Pancreas (tissue), 10 donors: ENCODE results near the gene TMEM108. TPM values are rescaled to one million over a fixed set of nuclear protein-coding genes. Genes with fewer than 3 reads are reported as not detected.
A peak's percentile ranks its signal among the peaks of the same experiment; 100 is the strongest.

Experiments used
- ATAC-seq, 4 donors: fragments of 200-7000 bp; cut with Tn5 transposase; one replicate each; pipeline versions ENCODE4 v1.8.0 to v1.9.1; 2020; ENCODE audit warnings: mild to moderate bottlenecking in 4 of 4, moderate library complexity in 4 of 4
- DNase-seq, 6 donors: peaks; one replicate each; pipeline ENCODE4 v3.0.0-alpha.2; 2020
- FAIRE-seq: peaks from 2 replicates; lab custom pipeline; 2012; peaks lifted over from hg19 to GRCh38; lab: Jason Lieb, UNC
- H3K27ac ChIP-seq, 4 donors: fragments of 200-600 bp; sonication (generic); 1 replicate in 3 of 4; 2 replicates in 1 of 4; pipeline versions ENCODE4 v1.5.0 to v1.8.0; 2020
- H3K27me3 ChIP-seq, 4 donors: fragments of 200-600 bp; one replicate each; pipeline ENCODE4 v1.8.0; 2021
- H3K36me3 ChIP-seq, 3 donors: fragments of 200-600 bp; sonication (generic) in 1 of 3; one replicate each; pipeline versions ENCODE4 v1.5.0 to v1.8.0; 2020 to 2021
- H3K4me1 ChIP-seq, 3 donors: fragments of 200-600 bp; one replicate each; pipeline ENCODE4 v1.8.0; 2021
- H3K4me3 ChIP-seq, 4 donors: fragments of 200-600 bp; sonication (generic) in 2 of 4; one replicate each; pipeline versions ENCODE4 v1.5.0 to v1.8.0; 2020 to 2021
- H3K9me3 ChIP-seq, 4 donors: fragments of 200-600 bp; one replicate each; pipeline ENCODE4 v1.8.0; 2021
- WGBS, 2 donors: extraction: QIAGEN DNeasy Blood & Tissue Kit; methylation state at CpG; one replicate each; pipeline ENCODE4 v1.1.7; 2013; 5-methylcytosine and 5-hydroxymethylcytosine counted together
- intact Hi-C, 3 donors: fragments of 100-400 bp; cut with DNase I; formaldehyde crosslinking; loops; one replicate each; pipeline versions ENCODE4 v1.11.1 to v1.14.2; 2022
- polyA plus RNA-seq, 2 donors: library from polyadenylated mRNA; stranded (reverse); fragments of 200-250 nt; gene quantifications; one replicate each; pipeline ENCODE4 v1.2.3, GENCODE V29; 2013
- total RNA-seq, 6 donors: library from RNA; stranded (reverse); fragmentation: NEBNext Ultra II Directional in 4 of 6; extraction: Animal tissue kit (Norgen Biotek cat#: 25700) in 4 of 6; gene quantifications; one replicate each; pipeline versions ENCODE4 v1.2.1 to v1.2.4, GENCODE V29; 2021 to 2023
- TF ChIP-seq, protein P1 (sequence below), 4 donors: fragments of 200-600 bp; sonication (generic) in 3 of 4; IDR thresholded peaks; one replicate each; pipeline versions ENCODE4 v1.5.0 to v1.8.0; 2021; ENCODE audit warnings: antibody characterized with exemption in 4 of 4
- donor health status: healthy with polysubstance abuse.
- donor health status: DM: no; HTN: no; CAD: no; lungs with moderate emphysema.
- donor health status: DM: no; HTN: no; CAD: no.
- donor health status: control.
- donor health status: control.
- donor health status: Bipolar disorder and iron deficiency.
- donor health status: DM: yes; HTN: yes; CAD: no.
- donor health status: DM: no; HTN: no; CAD: no.
- donor health status: DM: no; HTN: no; CAD: no.
- donor health status: DM: yes; HTN: yes; CAD: no.

Gene TMEM108
- total and polyA plus RNA-seq, 8 donors = 0.23 to 2.1 (median 0.52) TPM

DNA sequence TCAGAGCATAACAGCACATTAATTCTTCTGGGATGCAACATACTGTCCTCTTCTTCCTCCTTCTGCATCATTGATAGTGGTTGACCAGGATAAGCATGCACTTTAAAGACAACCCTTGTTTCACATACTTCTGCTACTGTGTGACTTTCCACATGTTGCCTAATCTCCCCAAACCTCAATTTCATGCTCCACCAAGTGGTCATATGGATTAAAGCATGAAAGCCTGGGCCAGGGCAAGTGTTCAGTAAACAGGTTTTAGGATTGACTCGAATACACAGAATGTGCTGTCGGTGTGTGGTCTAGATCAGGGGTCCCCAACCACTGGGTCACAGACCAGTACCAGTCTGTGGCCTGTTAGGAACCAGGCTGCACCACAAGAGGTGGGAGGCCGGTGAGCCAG is 339.2 kb downstream of the TMEM108 start:
- intact Hi-C loops = no loop called here
- H3K4me3 ChIP-seq = no peak overlapping the region
- peaks cover 6 to 14% (median 10%) of the 10 kb centered on the region in 3 donors for H3K4me1 ChIP-seq
- DNase-seq = no peak
- H3K9me3 ChIP-seq = no peaks in the 10 kb centered on the region
- ATAC-seq = peak in 2 of 4 donors; percentile 22 to 53
- no peaks in the 10 kb centered on the region for H3K27me3 ChIP-seq
- FAIRE-seq = no peak
- TF ChIP-seq, protein P1, sequence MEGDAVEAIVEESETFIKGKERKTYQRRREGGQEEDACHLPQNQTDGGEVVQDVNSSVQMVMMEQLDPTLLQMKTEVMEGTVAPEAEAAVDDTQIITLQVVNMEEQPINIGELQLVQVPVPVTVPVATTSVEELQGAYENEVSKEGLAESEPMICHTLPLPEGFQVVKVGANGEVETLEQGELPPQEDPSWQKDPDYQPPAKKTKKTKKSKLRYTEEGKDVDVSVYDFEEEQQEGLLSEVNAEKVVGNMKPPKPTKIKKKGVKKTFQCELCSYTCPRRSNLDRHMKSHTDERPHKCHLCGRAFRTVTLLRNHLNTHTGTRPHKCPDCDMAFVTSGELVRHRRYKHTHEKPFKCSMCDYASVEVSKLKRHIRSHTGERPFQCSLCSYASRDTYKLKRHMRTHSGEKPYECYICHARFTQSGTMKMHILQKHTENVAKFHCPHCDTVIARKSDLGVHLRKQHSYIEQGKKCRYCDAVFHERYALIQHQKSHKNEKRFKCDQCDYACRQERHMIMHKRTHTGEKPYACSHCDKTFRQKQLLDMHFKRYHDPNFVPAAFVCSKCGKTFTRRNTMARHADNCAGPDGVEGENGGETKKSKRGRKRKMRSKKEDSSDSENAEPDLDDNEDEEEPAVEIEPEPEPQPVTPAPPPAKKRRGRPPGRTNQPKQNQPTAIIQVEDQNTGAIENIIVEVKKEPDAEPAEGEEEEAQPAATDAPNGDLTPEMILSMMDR (IDR thresholded peaks at IDR 0.05) = no peak
- H3K36me3 ChIP-seq = no peaks in the 10 kb centered on the region
- 66 to 67% methylated on average over 3 of the region's 3 CpGs for WGBS, 2 donors
- H3K27ac ChIP-seq = no peak overlapping the region

DNA sequence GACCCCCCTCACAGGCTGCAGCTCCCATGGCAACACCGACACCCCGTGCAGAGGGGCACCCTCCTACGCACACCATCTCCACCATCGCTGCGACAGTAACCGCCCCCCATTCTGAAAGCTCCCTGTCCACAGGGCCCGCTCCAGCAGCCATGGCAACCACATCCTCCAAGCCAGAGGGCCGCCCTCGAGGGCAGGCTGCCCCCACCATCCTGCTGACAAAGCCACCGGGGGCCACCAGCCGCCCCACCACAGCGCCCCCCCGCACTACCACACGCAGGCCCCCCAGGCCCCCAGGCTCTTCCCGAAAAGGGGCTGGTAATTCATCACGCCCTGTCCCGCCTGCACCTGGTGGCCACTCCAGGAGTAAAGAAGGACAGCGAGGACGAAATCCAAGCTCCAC is 341.7 kb downstream of the TMEM108 start:
- Histone ChIP-seq H3K27ac (no peak overlapping the region), H3K4me1 (peaks cover 6 to 14% (median 10%) of the 10 kb centered on the region in 3 donors), H3K27me3 (no peaks in the 10 kb centered on the region), H3K4me3 (no peak overlapping the region), H3K36me3 (no peaks in the 10 kb centered on the region), H3K9me3 (no peaks in the 10 kb centered on the region)
- TF ChIP-seq, protein P1 (IDR thresholded peaks at IDR 0.05) = no peak
- FAIRE-seq = no peak
- WGBS, 2 donors = 94 to 98% methylated on average over 19 of the region's 19 CpGs
- DNase-seq = no peak
- no peak for ATAC-seq
- intact Hi-C loops = loop anchor here in 2 of 3 donors (10.0 kb wide), 2 partner anchors 335 to 655 kb away; partner anchors contain the start of gene NPHP3 (in 1 of the 2)

DNA sequence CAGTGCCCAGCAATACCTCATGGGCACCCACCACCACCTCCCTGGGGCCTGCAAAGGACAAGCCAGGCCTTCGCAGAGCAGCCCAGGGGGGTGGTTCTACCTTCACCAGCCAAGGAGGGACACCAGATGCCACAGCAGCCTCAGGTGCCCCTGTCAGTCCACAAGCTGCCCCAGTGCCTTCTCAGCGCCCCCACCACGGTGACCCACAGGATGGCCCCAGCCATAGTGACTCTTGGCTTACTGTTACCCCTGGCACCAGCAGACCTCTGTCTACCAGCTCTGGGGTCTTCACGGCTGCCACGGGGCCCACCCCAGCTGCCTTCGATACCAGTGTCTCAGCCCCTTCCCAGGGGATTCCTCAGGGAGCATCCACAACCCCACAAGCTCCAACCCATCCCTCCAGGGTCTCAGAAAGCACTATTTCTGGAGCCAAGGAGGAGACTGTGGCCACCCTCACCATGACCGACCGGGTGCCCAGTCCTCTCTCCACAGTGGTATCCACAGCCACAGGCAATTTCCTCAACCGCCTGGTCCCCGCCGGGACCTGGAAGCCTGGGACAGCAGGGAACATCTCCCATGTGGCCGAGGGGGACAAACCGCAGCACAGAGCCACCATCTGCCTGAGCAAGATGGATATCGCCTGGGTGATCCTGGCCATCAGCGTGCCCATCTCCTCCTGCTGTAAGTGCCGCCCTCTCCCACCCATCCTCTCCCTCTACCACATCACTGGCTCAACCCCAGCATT is 342.5 kb downstream of the TMEM108 start:
- WGBS, 2 donors = 95 to 96% methylated on average over 16 of the region's 16 CpGs
- Histone ChIP-seq H3K9me3 (no peaks in the 10 kb centered on the region), H3K4me1 (peaks cover 6 to 14% (median 10%) of the 10 kb centered on the region in 3 donors), H3K27me3 (no peaks in the 10 kb centered on the region), H3K4me3 (no peak overlapping the region), H3K36me3 (no peaks in the 10 kb centered on the region), H3K27ac (no peak overlapping the region)
- TF ChIP-seq, protein P1 (IDR thresholded peaks at IDR 0.05) = no peak
- peak in 1 of 6 donors; percentile 67 for DNase-seq
- intact Hi-C loops = loop anchor here in 2 of 3 donors (10.0 kb wide), 2 partner anchors 336 to 656 kb away; partner anchors contain the start of gene NPHP3 (in 1 of the 2)
- ATAC-seq = no peak
- FAIRE-seq = no peak

DNA sequence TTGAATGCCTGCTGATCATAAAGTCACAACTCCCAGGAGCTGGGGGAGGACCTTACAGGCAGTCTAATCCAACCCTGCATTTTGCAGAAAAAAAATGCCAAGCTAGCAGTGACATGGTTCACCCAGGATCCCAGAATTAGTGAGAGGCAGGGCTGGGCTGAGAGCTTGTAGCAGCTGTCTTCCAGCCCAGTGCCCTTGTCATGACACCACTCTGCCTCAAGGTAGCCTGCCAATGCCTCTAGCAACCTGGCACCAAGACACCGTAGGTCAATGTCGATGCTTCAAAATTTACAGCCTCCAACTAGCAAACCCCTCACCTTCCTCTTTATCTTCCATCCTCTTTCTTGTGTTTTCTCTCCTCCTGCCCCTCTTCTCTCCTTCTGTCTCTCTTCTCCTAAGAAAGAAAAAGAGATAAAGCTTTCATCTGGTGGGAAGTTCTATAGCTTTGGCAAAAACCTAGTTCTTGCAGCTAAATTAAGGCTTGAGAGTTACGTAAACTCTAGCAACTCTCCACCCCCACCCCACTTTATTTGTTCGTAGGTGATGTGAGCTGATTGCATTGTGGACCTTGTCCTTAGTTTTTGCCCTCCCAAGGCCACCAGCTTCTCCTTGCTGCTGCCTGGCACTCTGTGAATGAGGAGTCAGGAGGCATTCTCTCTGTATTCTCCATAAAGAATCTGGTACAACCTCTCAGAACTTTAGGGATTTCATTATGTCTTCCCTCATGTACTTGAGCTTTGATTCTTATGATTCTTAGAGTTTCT is 343.3 kb downstream of the TMEM108 start:
- Histone ChIP-seq H3K36me3 (no peaks in the 10 kb centered on the region), H3K4me3 (no peak overlapping the region), H3K4me1 (peaks cover 6 to 14% (median 10%) of the 10 kb centered on the region in 3 donors), H3K27me3 (no peaks in the 10 kb centered on the region), H3K9me3 (no peaks in the 10 kb centered on the region), H3K27ac (no peak overlapping the region)
- 27 to 29% methylated on average over 4 of the region's 4 CpGs for WGBS, 2 donors
- TF ChIP-seq, protein P1 (IDR thresholded peaks at IDR 0.05) = no peak
- intact Hi-C loops = loop anchor here in 2 of 3 donors (10.0 kb wide), 2 partner anchors 337 to 657 kb away; partner anchors contain the start of gene NPHP3 (in 1 of the 2)
- DNase-seq = peak in 2 of 6 donors; percentile 29 to 43
- FAIRE-seq = no peak
- peak; percentile 53 to 79 (median 73) for ATAC-seq
